Nephron (organoid): ENCODE measurements around the gene LAMA4.
A peak's percentile ranks its signal among the peaks of the same experiment; 100 is the strongest.

ENCODE experiments used
- H3K27ac Mint-ChIP-seq, 3 experiments: 2 replicates each; pipeline ENCODE4 v1.8.0; 2020; ENCODE audit warnings: mixed read lengths in 3 of 3, mild to moderate bottlenecking in 2 of 3, moderate library complexity in 1 of 3
- H3K27me3 Mint-ChIP-seq: 2 replicates; pipeline ENCODE4 v1.8.0; 2021; ENCODE audit warnings: low read depth, mild to moderate bottlenecking, moderate library complexity, mixed read lengths
- H3K36me3 Mint-ChIP-seq: 2 replicates; pipeline ENCODE4 v1.8.0; 2020; ENCODE audit warnings: low read depth, mixed read lengths
- H3K4me1 Mint-ChIP-seq: 2 replicates; pipeline ENCODE4 v1.8.0; 2020; ENCODE audit warnings: mixed read lengths
- H3K4me3 Mint-ChIP-seq, 3 experiments: 2 replicates each; pipeline ENCODE4 v1.8.0; 2020; ENCODE audit warnings: mild to moderate bottlenecking in 3 of 3, mixed read lengths in 3 of 3, moderate library complexity in 2 of 3
- H3K9me3 Mint-ChIP-seq: 2 replicates; pipeline ENCODE4 v1.8.0; 2020; ENCODE audit warnings: mixed read lengths
- CTCF ChIP-seq, 3 experiments: fragments of 200-600 bp; sonication (generic); IDR thresholded peaks; one replicate each; pipeline ENCODE4 v1.5.0; 2021; ENCODE audit warnings: antibody characterized with exemption in 3 of 3; ENCODE audit not compliant: unreplicated experiment in 3 of 3

The LAMA4 gene

GRCh38 chr6:112296694-112297093 is 42.3 kb upstream of the LAMA4 start:
- Mint-ChIP-seq H3K4me3 (no peak overlapping the region), H3K4me1 (peaks cover 50% of the 10 kb centered on the region), H3K27me3 (no peaks in the 10 kb centered on the region), H3K36me3 (no peaks in the 10 kb centered on the region), H3K27ac (peak overlapping the region; percentile 15 to 79 (median 17)), H3K9me3 (no peaks in the 10 kb centered on the region)
- TF ChIP-seq CTCF (IDR thresholded peaks at IDR 0.05; ENCODE audit: unreplicated experiment in 3 of 3) = no peak

- peak overlapping the region in 2 of 3 experiments; percentile 17 to 79 for H3K27ac Mint-ChIP-seq
- peaks cover 55% of the 10 kb centered on the region for H3K4me1 Mint-ChIP-seq
- TF ChIP-seq CTCF (IDR thresholded peaks at IDR 0.05; ENCODE audit: unreplicated experiment in 3 of 3) = peak; percentile 13 to 26 (median 14)
- no peak overlapping the region for H3K4me3 Mint-ChIP-seq
- H3K27me3 Mint-ChIP-seq = no peaks in the 10 kb centered on the region
- no peaks in the 10 kb centered on the region for H3K36me3 Mint-ChIP-seq
- H3K9me3 Mint-ChIP-seq = no peaks in the 10 kb centered on the region
Observed at GRCh38 chr6:112296122-112296521, 41.8 kb upstream of the LAMA4 start.

GRCh38 chr6:112291161-112291762 is 36.9 kb upstream of the LAMA4 start:
- H3K27ac Mint-ChIP-seq = peak overlapping the region; percentile 5 to 75 (median 74)
- TF ChIP-seq CTCF (IDR thresholded peaks at IDR 0.05; ENCODE audit: unreplicated experiment in 3 of 3) = no peak
- no peak overlapping the region for H3K4me3 Mint-ChIP-seq
- peaks cover 60% of the 10 kb centered on the region for H3K4me1 Mint-ChIP-seq
- no peaks in the 10 kb centered on the region for H3K27me3 Mint-ChIP-seq
- H3K36me3 Mint-ChIP-seq = no peaks in the 10 kb centered on the region
- no peaks in the 10 kb centered on the region for H3K9me3 Mint-ChIP-seq

GRCh38 chr6:112289038-112289566 is 34.7 kb upstream of the LAMA4 start:
- Mint-ChIP-seq H3K27me3 (no peaks in the 10 kb centered on the region), H3K36me3 (no peaks in the 10 kb centered on the region), H3K27ac (peak overlapping the region; percentile 97 to 99 (median 99)), H3K9me3 (no peaks in the 10 kb centered on the region), H3K4me1 (peaks cover 61% of the 10 kb centered on the region), H3K4me3 (peak overlapping the region in 1 of 3 experiments; percentile 50)
- TF ChIP-seq CTCF (IDR thresholded peaks at IDR 0.05; ENCODE audit: unreplicated experiment in 3 of 3) = peak in 2 of 3 experiments; percentile 9 to 14

- no peak for TF ChIP-seq CTCF (IDR thresholded peaks at IDR 0.05; ENCODE audit: unreplicated experiment in 3 of 3)
- H3K27me3 Mint-ChIP-seq = no peaks in the 10 kb centered on the region
- H3K4me1 Mint-ChIP-seq = peaks cover 57% of the 10 kb centered on the region
- peak overlapping the region; percentile 97 to 99 (median 99) for H3K27ac Mint-ChIP-seq
- H3K36me3 Mint-ChIP-seq = no peaks in the 10 kb centered on the region
- no peak overlapping the region for H3K4me3 Mint-ChIP-seq
- H3K9me3 Mint-ChIP-seq = no peaks in the 10 kb centered on the region
Observed at GRCh38 chr6:112288475-112288874, 34.1 kb upstream of the LAMA4 start.
